Prostate gland (tissue), 2 donors: Measurements from ENCODE around the gene HACL1.

Experiments
- CTCF ChIP-seq, 4 experiments: fragments of 200-600 bp in 2 of 4; fragments of 450-650 bp in 2 of 4; sonication (generic) in 2 of 4; IDR thresholded peaks; 1 replicate in 3 of 4; 2 replicates in 1 of 4; pipeline ENCODE4 v1.5.1; 2016 to 2019; ENCODE audit warnings: antibody characterized with exemption in 4 of 4, mild to moderate bottlenecking in 2 of 4, moderate library complexity in 2 of 4
- POLR2A ChIP-seq: fragments of 450-650 bp; IDR thresholded peaks from one replicate; pipeline ENCODE4 v1.6.1; 2016; ENCODE audit warnings: antibody characterized with exemption, mild to moderate bottlenecking

- TF ChIP-seq CTCF (IDR thresholded peaks at IDR 0.05) (no peak), POLR2A (no peak)
Measured at GRCh38 chr3:15521573-15521965, 79.8 kb downstream of the HACL1 start, which contains the start of gene COLQ.
